Fibroblast of lung (primary cell): ENCODE results near the gene CATSPERE. TPM values are rescaled to one million over a fixed set of nuclear protein-coding genes. Genes with fewer than 3 reads are reported as not detected.

Experiments used
- DNase-seq, 2 donors: peaks; one replicate each; pipeline versions ENCODE4 v3.0.0 to v3.0.0-alpha.2; 2010; ENCODE audit warnings: low read depth in 2 of 2
- H2AFZ ChIP-seq: 2 replicates; pipeline ENCODE4 v1.5.1; 2012; ENCODE audit warnings: low read length, control low read depth, inconsistent platforms
- H3K27ac ChIP-seq: 2 replicates; pipeline ENCODE4 v1.5.1; 2011; ENCODE audit warnings: low read length, control low read depth; ENCODE audit not compliant: insufficient read depth
- H3K27me3 ChIP-seq: 2 replicates; pipeline ENCODE4 v1.5.1; 2011; ENCODE audit warnings: mild to moderate bottlenecking, low read length; ENCODE audit not compliant: control insufficient read depth, insufficient read depth
- H3K36me3 ChIP-seq: 2 replicates; pipeline ENCODE4 v1.5.1; 2011; ENCODE audit warnings: low read length; ENCODE audit not compliant: control insufficient read depth, insufficient read depth
- H3K4me1 ChIP-seq: 2 replicates; pipeline ENCODE4 v1.5.1; 2011; ENCODE audit warnings: low read length; ENCODE audit not compliant: control insufficient read depth, insufficient read depth; ENCODE audit errors: extremely low read depth
- H3K4me2 ChIP-seq: 2 replicates; pipeline ENCODE4 v1.5.1; 2011; ENCODE audit warnings: low read length, control low read depth; ENCODE audit not compliant: insufficient read depth; ENCODE audit errors: extremely low read depth
- H3K4me3 ChIP-seq, 4 experiments: fragments of 200-600 bp in 1 of 4; sonication (generic) in 1 of 4; replicated peaks in 1 of 4; 2 replicates each; pipeline ENCODE4 v1.5.1; 2011 to 2016; ENCODE audit warnings: low read length in 4 of 4, low read depth in 3 of 4, mild to moderate bottlenecking in 3 of 4, control low read depth in 2 of 4, inconsistent platforms in 1 of 4, mixed read lengths in 1 of 4; ENCODE audit not compliant: insufficient read depth in 1 of 4; ENCODE audit errors: control extremely low read depth in 1 of 4
- H3K79me2 ChIP-seq: 2 replicates; pipeline ENCODE4 v1.5.1; 2012; ENCODE audit warnings: mild to moderate bottlenecking, low read length, inconsistent platforms; ENCODE audit not compliant: control insufficient read depth, insufficient read depth
- H3K9ac ChIP-seq: 2 replicates; pipeline ENCODE4 v1.5.1; 2011; ENCODE audit warnings: mild to moderate bottlenecking, low read length, control low read depth; ENCODE audit not compliant: insufficient read depth
- H3K9me3 ChIP-seq: 2 replicates; pipeline ENCODE4 v1.5.1; 2012; ENCODE audit warnings: low read depth, low read length; ENCODE audit not compliant: control insufficient read depth, insufficient read depth
- H4K20me1 ChIP-seq: 2 replicates; pipeline ENCODE4 v1.5.1; 2011; ENCODE audit warnings: low read length; ENCODE audit not compliant: control insufficient read depth, insufficient read depth; ENCODE audit errors: extremely low read depth
- CTCF ChIP-seq, 2 donors: IDR thresholded peaks in 1 of 2; conservative IDR thresholded peaks in 1 of 2; 1 replicate in 1 of 2; 2 replicates in 1 of 2; pipeline ENCODE4 v1.5.1; 2011 to 2012; ENCODE audit warnings: low read length in 2 of 2, control low read depth in 1 of 2, inconsistent platforms in 1 of 2, low read depth in 1 of 2, mild to moderate bottlenecking in 1 of 2
- EZH2 ChIP-seq: IDR thresholded peaks from 2 replicates; pipeline ENCODE4 v1.5.1; 2012; ENCODE audit warnings: low read length, control low read depth, mild to moderate bottlenecking; ENCODE audit errors: missing control alignments
- polyA plus RNA-seq, 2 donors: library from polyadenylated mRNA; depleted of rRNA in 1 of 2; stranded (reverse) in 1 of 2; unstranded in 1 of 2; fragments of >200 nt; gene quantifications; 2 replicates each; pipeline ENCODE4 v1.2.1, GENCODE V29; 2011 to 2012; ENCODE audit warnings: missing spikeins in 1 of 2
- total RNA-seq: library from RNA; depleted of rRNA; stranded (reverse); fragments of >200 nt; gene quantifications from 2 replicates; pipeline ENCODE4 v1.2.1, GENCODE V29; 2014

The CATSPERE gene
- total and polyA plus RNA-seq, 2 donors (not counting 1 experiment from before 2014, with no cell fraction given) = 0.59 to 0.99 TPM

- H4K20me1 ChIP-seq = no peaks in the 10 kb centered on the region
- peaks cover 8% of the 10 kb centered on the region for H3K79me2 ChIP-seq
Measured at GRCh38 chr1:244667797-244668196, 206.7 kb downstream of the CATSPERE start.

GRCh38 chr1:244672946-244673682 is 212.0 kb downstream of the CATSPERE start:
- Histone ChIP-seq H3K4me3 (no peak overlapping the region), H4K20me1 (no peaks in the 10 kb centered on the region), H3K27me3 (no peaks in the 10 kb centered on the region), H2AFZ (no peak overlapping the region), H3K9me3 (no peaks in the 10 kb centered on the region), H3K36me3 (no peaks in the 10 kb centered on the region), H3K4me1 (peaks cover 3% of the 10 kb centered on the region), H3K4me2 (no peak overlapping the region), H3K27ac (peak overlapping the region; percentile 8), H3K79me2 (peaks cover 4% of the 10 kb centered on the region), H3K9ac (no peak overlapping the region)
- DNase-seq = peak; percentile 34 to 59
- no peak for TF ChIP-seq EZH2
- TF ChIP-seq CTCF (conservative IDR thresholded peaks at IDR 0.05 in 1 of 2, IDR thresholded peaks at IDR 0.05 in 1 of 2; ENCODE audit: low read depth in 1 of 2, low read length in 2 of 2) = no peak

More at GRCh38 chr1:244667797-244668196, 206.7 kb downstream of the CATSPERE start:
- no peaks in the 10 kb centered on the region for H3K4me1 ChIP-seq
- DNase-seq = no peak
- no peak overlapping the region for H3K4me2 ChIP-seq
- no peak for TF ChIP-seq EZH2
- no peak for TF ChIP-seq CTCF (conservative IDR thresholded peaks at IDR 0.05 in 1 of 2, IDR thresholded peaks at IDR 0.05 in 1 of 2; ENCODE audit: low read depth in 1 of 2, low read length in 2 of 2)
- H3K27me3 ChIP-seq = no peaks in the 10 kb centered on the region
- H3K9me3 ChIP-seq = no peaks in the 10 kb centered on the region
- H3K4me3 ChIP-seq = no peak overlapping the region
- no peaks in the 10 kb centered on the region for H3K36me3 ChIP-seq
- H3K27ac ChIP-seq = no peak overlapping the region
- H3K9ac ChIP-seq = no peak overlapping the region
- no peak overlapping the region for H2AFZ ChIP-seq

- H2AFZ ChIP-seq = no peak overlapping the region
- no peak overlapping the region for H3K27ac ChIP-seq
- H3K4me1 ChIP-seq = peaks cover 3% of the 10 kb centered on the region
- peaks cover 4% of the 10 kb centered on the region for H3K79me2 ChIP-seq
- no peak overlapping the region for H3K9ac ChIP-seq
- peak; percentile 17 to 82 for DNase-seq
- H3K36me3 ChIP-seq = no peaks in the 10 kb centered on the region
- H3K9me3 ChIP-seq = no peaks in the 10 kb centered on the region
- H3K4me2 ChIP-seq = no peak overlapping the region
- H3K27me3 ChIP-seq = no peaks in the 10 kb centered on the region
- no peak for TF ChIP-seq EZH2
- no peak for TF ChIP-seq CTCF (conservative IDR thresholded peaks at IDR 0.05 in 1 of 2, IDR thresholded peaks at IDR 0.05 in 1 of 2; ENCODE audit: low read depth in 1 of 2, low read length in 2 of 2)
- no peak overlapping the region for H3K4me3 ChIP-seq
- H4K20me1 ChIP-seq = no peaks in the 10 kb centered on the region
Measured at GRCh38 chr1:244674446-244674845, 213.4 kb downstream of the CATSPERE start.
